Small intestine (tissue), 7 donors: ENCODE results near the gene PDZD4. TPM values are rescaled to one million over a fixed set of nuclear protein-coding genes. Genes with fewer than 3 reads are reported as not detected.

Experiments
- DNase-seq, 2 donors: peaks; one replicate each; pipeline versions ENCODE4 v3.0.0 to v3.0.0-alpha.2; 2013
- FAIRE-seq: peaks from 2 replicates; lab custom pipeline; 2012; peaks lifted over from hg19 to GRCh38; lab: Jason Lieb, UNC
- H3K27ac ChIP-seq, 3 donors: one replicate each; pipeline ENCODE4 v1.5.1; 2013; ENCODE audit warnings: low read length in 2 of 3, mild to moderate bottlenecking in 2 of 3, control low read depth in 1 of 3, inconsistent platforms in 1 of 3, low read depth in 1 of 3, moderate library complexity in 1 of 3
- H3K27me3 ChIP-seq, 3 donors: one replicate each; pipeline ENCODE4 v1.6.1; 2013; ENCODE audit warnings: low read length in 3 of 3, inconsistent platforms in 1 of 3; ENCODE audit not compliant: control insufficient read depth in 3 of 3, insufficient read depth in 3 of 3
- H3K36me3 ChIP-seq, 3 donors: one replicate each; pipeline ENCODE4 v1.6.1; 2013; ENCODE audit warnings: low read length in 3 of 3, inconsistent platforms in 1 of 3, low read depth in 1 of 3, mild to moderate bottlenecking in 1 of 3, moderate library complexity in 1 of 3; ENCODE audit not compliant: control insufficient read depth in 3 of 3, insufficient read depth in 2 of 3
- H3K4me1 ChIP-seq, 3 donors: one replicate each; pipeline ENCODE4 v1.6.1; 2013; ENCODE audit warnings: low read length in 2 of 3, inconsistent platforms in 1 of 3, low read depth in 1 of 3, mild to moderate bottlenecking in 1 of 3, moderate library complexity in 1 of 3; ENCODE audit not compliant: control insufficient read depth in 3 of 3, insufficient read depth in 2 of 3
- H3K4me3 ChIP-seq, 3 donors: one replicate each; pipeline ENCODE4 v1.5.1; 2013; ENCODE audit warnings: low read length in 3 of 3, control low read depth in 1 of 3, inconsistent platforms in 1 of 3, low read depth in 1 of 3, mild to moderate bottlenecking in 1 of 3, moderate library complexity in 1 of 3
- H3K9me3 ChIP-seq, 2 donors: one replicate each; pipeline ENCODE4 v1.6.1; 2013; ENCODE audit warnings: low read depth in 1 of 2, low read length in 1 of 2; ENCODE audit not compliant: control insufficient read depth in 2 of 2, insufficient read depth in 1 of 2
- WGBS, 3 donors: extraction: QIAGEN DNeasy Blood & Tissue Kit; methylation state at CpG; one replicate each; pipeline ENCODE4 v1.1.7; 2013; 5-methylcytosine and 5-hydroxymethylcytosine counted together
- polyA plus RNA-seq, 4 donors: library from polyadenylated mRNA; stranded (reverse) in 3 of 4; unstranded in 1 of 4; fragments of 200-250 nt in 3 of 4; fragments of 120-200 nt in 1 of 4; gene quantifications; one replicate each; pipeline versions ENCODE4 v1.2.1 to v1.2.3, GENCODE V29; 2013
- donor health status: healthy with polysubstance abuse.
- donor health status: control.
- donor health status: control.
- donor health status: Bipolar disorder and iron deficiency.
- donor health status: healthy.

Gene PDZD4
- polyA plus RNA-seq, 4 donors, result 0.22 to 11.5 (median 2.4) TPM

GRCh38 chrX:153794897-153795816 lies 35.2 kb downstream of the PDZD4 start:
- Histone ChIP-seq H3K36me3 (peaks cover 0 to 62% (median 2%) of the 10 kb centered on the region in 3 donors), H3K4me3 (peak overlapping the region; percentile 60 to 85 (median 67)), H3K27ac (peak overlapping the region; percentile 24 to 99 (median 77)), H3K9me3 (no peaks in the 10 kb centered on the region), H3K27me3 (no peaks in the 10 kb centered on the region), H3K4me1 (peaks cover 0 to 19% (median 6%) of the 10 kb centered on the region in 3 donors)
- DNase-seq (peak in 1 of 2 donors; percentile 21), FAIRE-seq (no peak)
- 4 to 42% (median 8%) methylated on average over 36 to 47 of the region's 47 CpGs for WGBS, 3 donors

GRCh38 chrX:153794018-153794896 lies 36.1 kb downstream of the PDZD4 start, which contains the start of the genes IDH3G and SSR4:
IDH3G (minus strand) TSS chrX:153794375; CDS start chrX:153794326, 49 bp downstream.
SSR4 (plus strand) TSS chrX:153794668; CDS start chrX:153794688, 20 bp downstream.
- FAIRE-seq (no peak), DNase-seq (peak; percentile 91 to 96)
- WGBS, 3 donors, result 0 to 41% (median 6%) methylated on average over 31 to 92 of the region's 92 CpGs

GRCh38 chrX:153793291-153793690 lies 37.1 kb downstream of the PDZD4 start:
- DNase-seq, result peak in 1 of 2 donors; percentile 42
- no peaks in the 10 kb centered on the region for H3K27me3 ChIP-seq
- no peak for FAIRE-seq
- 12 to 43% (median 14%) methylated on average over 7 of the region's 7 CpGs for WGBS, 3 donors
- H3K4me1 ChIP-seq, result peaks cover 0 to 19% (median 6%) of the 10 kb centered on the region in 3 donors
- H3K36me3 ChIP-seq, result peaks cover 0 to 66% (median 2%) of the 10 kb centered on the region in 3 donors
- no peaks in the 10 kb centered on the region for H3K9me3 ChIP-seq
- peak overlapping the region; percentile 59 to 84 (median 69) for H3K4me3 ChIP-seq
- H3K27ac ChIP-seq, result peak overlapping the region; percentile 84 to 99 (median 97)

More at GRCh38 chrX:153794018-153794896, 36.1 kb downstream of the PDZD4 start, which contains the start of the genes IDH3G and SSR4:
- no peaks in the 10 kb centered on the region for H3K27me3 ChIP-seq
- peaks cover 0 to 19% (median 6%) of the 10 kb centered on the region in 3 donors for H3K4me1 ChIP-seq
- H3K9me3 ChIP-seq, result no peaks in the 10 kb centered on the region
- H3K27ac ChIP-seq, result peak within 1 kb of the TSS; percentile 84 to 99 (median 97)
- peaks cover 0 to 67% (median 2%) of the 10 kb centered on the region in 3 donors for H3K36me3 ChIP-seq
- H3K4me3 ChIP-seq, result peak within 1 kb of the TSS; percentile 60 to 85 (median 69)

GRCh38 chrX:153792368-153792767 lies 38.0 kb downstream of the PDZD4 start:
- peaks cover 0 to 19% (median 6%) of the 10 kb centered on the region in 3 donors for H3K4me1 ChIP-seq
- FAIRE-seq, result no peak
- DNase-seq, result no peak
- peaks cover 2 to 66% (median 2%) of the 10 kb centered on the region in 3 donors for H3K36me3 ChIP-seq
- no peaks in the 10 kb centered on the region for H3K27me3 ChIP-seq
- 78 to 88% (median 83%) methylated on average over 5 to 6 of the region's 6 CpGs for WGBS, 3 donors
- H3K4me3 ChIP-seq, result no peak overlapping the region
- no peaks in the 10 kb centered on the region for H3K9me3 ChIP-seq
- no peak overlapping the region for H3K27ac ChIP-seq

GRCh38 chrX:153791104-153791852 lies 39.1 kb downstream of the PDZD4 start:
- DNase-seq (no peak), FAIRE-seq (no peak)
- 85 to 87% (median 86%) methylated on average over 17 of the region's 17 CpGs for WGBS, 3 donors
- H3K27ac ChIP-seq, result no peak overlapping the region
- H3K9me3 ChIP-seq, result no peaks in the 10 kb centered on the region
- H3K27me3 ChIP-seq, result no peaks in the 10 kb centered on the region
- H3K36me3 ChIP-seq, result peaks cover 4 to 66% (median 4%) of the 10 kb centered on the region in 3 donors
- no peak overlapping the region for H3K4me3 ChIP-seq
- peaks cover 0 to 19% (median 6%) of the 10 kb centered on the region in 3 donors for H3K4me1 ChIP-seq

- Histone ChIP-seq H3K4me3 (no peak overlapping the region), H3K36me3 (peaks cover 4 to 73% (median 8%) of the 10 kb centered on the region in 3 donors), H3K27ac (no peak overlapping the region), H3K9me3 (no peaks in the 10 kb centered on the region), H3K4me1 (peaks cover 0 to 9% (median 0%) of the 10 kb centered on the region in 3 donors), H3K27me3 (no peaks in the 10 kb centered on the region)
- WGBS, 3 donors, result 88 to 95% (median 93%) methylated on average over 10 to 12 of the region's 12 CpGs
- no peak for DNase-seq
- FAIRE-seq, result no peak
These were observed 40.7 kb downstream of the PDZD4 start for GRCh38 chrX:153789654-153790053.

GRCh38 chrX:153786669-153787068 lies 43.7 kb downstream of the PDZD4 start:
- 85 to 92% (median 87%) methylated on average over 9 to 15 of the region's 15 CpGs for WGBS, 3 donors
- FAIRE-seq, result no peak
- H3K27ac ChIP-seq, result no peak overlapping the region
- H3K36me3 ChIP-seq, result peaks cover 4 to 76% (median 6%) of the 10 kb centered on the region in 3 donors
- no peaks in the 10 kb centered on the region for H3K9me3 ChIP-seq
- DNase-seq, result no peak
- no peak overlapping the region for H3K4me3 ChIP-seq
- no peaks in the 10 kb centered on the region for H3K27me3 ChIP-seq
- H3K4me1 ChIP-seq, result no peaks in the 10 kb centered on the region
